GM19463 (cell line): ENCODE results near the gene TANGO2.

Experiments
- ATAC-seq: cut with Tn5 transposase; IDR thresholded peaks from one replicate; pipeline ENCODE4 v1.9.1; 2021; ENCODE audit warnings: mild to moderate bottlenecking, moderate library complexity; ENCODE audit not compliant: unreplicated experiment

Gene TANGO2

GRCh38 chr22:19994851-19995610 lies 25.9 kb upstream of the TANGO2 start:
- ATAC-seq = no peak

DNA sequence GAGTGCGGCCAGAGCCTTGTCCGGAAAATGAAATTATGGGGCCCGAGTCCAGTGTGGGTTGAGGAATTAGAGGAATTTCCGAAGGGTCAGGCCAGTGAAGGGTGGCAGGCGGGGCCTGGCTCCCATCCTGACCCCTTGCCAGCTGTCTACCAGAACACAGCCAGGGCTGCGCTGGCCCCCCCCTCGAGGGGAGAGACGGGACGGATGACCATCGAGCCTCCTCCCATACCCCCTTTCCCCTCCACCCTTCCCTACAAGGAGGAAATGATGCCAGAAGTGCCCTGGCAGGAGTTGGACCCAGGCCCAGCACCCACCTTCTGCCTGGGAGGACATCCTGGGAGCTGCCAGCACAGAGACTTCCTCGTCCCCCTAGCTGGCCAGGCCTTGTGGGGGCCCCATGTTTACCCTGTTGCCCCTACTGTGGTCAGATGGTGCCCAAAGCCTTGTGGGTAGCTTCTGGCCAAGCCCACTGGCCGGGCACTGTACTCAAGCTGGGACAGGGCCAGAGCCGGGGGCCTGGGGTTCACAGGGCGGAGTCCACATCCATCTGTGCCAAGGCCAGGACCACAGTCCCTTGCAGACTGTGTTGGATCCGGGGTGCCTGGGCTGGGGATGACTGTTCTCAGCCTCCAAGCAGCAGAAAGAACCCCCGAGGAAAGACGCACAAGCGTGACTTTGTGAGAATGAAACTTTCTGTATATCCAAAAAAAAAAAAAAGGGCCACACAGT lies 25.1 kb upstream of the TANGO2 start:
- ATAC-seq = no peak

DNA sequence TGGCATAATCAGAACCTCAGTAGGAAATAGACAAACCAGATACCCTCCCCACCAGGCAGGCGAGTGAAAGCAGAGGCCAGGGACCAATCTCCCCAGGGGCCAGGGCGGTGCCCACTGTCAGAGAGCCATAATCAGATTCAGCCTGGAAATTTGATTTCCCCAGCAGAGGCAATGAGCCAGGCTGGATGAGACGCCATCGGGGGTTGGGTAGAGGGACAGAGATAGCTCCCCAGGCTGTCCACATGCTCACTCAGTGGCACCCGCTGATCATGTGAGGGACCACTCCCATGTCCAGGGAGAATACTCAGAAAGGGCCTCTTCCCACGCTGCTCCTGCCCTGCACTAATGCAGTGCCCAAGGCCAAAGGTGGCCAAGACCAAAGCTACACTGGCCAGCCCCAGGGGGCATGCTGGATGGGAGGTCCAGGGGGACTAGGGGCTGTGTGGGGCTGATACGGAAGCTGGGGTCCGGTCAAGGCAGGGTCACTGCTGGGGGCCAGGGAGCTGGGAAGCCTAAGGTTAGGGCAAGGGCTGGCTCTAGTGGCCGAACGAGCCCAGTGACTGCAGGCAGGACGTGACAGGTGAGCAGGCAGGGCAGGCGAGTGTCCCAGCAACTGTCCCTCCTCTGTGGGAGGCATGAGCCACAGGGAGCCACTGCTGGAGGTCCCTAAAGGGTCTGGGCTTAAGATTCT lies 24.1 kb upstream of the TANGO2 start:
- ATAC-seq = no peak

GRCh38 chr22:19997561-19998231 lies 23.2 kb upstream of the TANGO2 start:
- ATAC-seq = no peak

DNA sequence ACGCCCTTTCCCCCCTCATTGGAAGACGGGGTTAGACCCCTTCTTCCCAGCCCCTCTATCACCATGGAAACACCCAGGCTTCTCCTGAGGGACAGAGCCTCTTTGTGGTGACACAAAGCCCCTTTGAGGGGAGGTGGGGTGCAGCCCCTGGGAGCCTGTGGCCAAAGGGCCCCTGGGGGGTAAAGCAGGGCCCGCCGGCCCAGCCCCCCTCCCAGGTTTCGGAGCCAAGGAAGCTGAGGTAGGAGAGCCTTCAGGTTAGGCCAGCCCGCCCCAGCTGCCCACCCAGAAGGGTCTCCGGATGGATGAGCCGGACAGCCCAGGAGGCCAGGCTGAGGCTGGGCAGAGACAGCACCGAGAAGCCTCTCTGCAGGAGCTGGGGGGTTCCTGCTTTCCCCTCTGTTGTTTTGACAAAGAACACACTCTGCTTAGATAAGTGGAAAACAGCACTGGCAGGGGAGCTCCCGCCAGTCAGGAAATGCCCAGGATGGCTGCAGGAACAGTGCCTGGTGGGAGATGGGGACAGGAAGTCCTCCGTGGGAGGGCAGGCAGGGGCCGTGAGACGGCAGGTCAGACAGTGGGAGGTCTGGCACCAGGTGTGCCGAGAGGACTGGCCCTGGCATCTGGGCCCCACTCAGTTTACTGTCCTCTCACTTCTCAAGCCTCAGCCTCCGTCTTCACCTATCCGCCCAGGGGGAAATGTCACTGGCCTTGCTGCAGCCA lies 22.5 kb upstream of the TANGO2 start:
- ATAC-seq = no peak

DNA sequence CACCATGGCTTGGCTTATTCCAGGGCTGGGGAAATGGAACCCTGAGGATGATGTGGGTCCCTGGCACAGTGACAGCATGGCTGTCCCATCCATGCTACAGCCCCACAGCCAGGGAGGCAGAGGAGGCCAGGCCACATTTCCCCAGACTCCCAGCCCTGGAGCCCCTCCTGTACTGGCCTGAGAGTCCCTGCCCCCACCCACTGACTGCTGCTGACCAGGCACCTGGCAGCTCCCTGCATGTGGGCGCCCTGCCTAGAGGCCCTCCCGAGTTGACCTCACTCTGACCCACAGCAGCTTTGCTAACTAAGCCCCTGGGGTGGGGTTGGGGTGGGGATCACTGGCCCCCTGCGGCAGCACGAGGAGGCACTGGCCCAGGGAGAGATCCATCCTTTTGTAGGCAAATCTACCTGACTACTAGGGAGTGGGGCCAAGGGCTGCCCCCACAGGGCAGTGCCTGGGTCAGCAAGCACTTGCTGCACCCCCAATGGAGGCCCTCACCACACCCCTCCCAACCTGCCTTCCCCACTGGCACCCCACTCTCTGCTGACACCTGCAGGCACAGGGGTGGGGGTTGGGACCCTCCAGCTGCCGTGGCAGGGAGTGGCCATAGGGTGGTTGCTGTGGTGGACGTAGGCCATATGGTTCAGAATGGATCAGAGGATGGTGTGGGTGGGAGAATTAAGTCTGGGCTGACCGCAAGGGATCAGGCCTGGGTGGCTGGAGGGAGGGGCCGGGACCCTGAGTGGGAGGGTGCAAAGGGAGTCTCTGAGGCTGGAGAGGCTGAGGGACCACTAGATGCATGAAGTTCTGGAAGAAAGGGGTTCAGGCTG lies 21.7 kb upstream of the TANGO2 start:
- ATAC-seq = no peak

DNA sequence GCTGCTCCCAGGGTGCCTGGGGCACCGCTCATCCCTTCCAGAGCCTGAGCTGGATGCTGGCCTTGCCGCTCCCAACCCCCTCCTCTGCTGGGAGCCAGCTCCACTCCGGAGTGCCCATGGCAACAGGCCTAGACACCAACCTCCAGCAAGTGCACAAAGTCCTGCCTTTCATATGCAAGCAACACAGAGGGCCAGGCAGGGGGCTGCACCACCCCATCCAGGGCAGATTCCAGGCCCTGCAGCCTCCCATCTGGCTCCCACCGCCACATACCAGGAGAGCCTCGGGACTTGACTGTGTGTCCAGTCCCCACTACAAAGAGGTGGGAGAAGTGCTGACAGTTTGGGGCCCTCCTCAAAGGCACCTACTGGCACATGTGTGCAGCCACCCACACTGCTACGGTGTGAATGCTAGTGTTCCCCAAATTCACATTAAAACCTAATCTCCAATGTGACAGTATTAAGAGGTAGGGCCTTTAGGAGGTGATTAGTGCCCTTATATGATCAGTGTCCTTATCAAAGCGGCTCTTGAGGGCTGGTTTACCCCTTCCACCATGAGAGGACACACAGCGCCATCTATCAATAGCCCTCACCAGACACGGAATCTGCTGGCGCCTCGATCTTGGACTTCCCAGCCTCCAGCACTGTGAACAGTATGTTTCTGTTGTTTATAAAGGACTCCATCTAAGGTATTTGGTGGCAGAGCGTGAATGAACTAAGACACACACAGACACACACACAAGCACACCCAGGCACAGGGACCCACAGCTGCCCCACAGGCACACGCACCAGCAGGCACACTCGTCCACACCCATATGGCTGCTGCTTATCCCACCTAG lies 20.4 kb upstream of the TANGO2 start:
- ATAC-seq = no peak

DNA sequence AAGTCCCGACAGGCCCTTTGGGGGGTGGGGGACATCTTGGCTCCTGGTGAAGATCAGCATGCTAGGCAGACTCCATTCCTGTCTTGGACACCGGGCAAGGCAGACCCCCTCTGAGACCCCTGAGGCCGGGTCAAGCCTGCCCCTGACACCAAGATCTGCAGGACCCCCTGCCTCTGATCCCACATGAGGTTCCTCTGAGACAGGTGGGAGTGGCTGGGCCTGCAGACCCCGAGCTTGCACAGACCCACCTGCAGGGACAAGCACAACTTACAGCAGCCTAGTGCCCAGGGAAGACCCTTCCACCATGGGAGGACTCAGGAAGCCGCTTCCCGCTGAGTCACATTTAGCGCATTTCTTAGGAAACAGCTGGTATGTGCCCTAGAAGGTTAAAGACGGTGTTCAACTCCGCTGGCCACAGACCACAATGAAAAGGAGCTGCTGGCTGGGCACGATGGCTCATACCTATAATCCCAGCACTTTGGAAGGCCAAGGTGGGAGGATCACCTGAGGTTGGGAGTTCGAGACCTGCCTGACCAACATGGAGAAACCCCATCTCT lies 19.8 kb upstream of the TANGO2 start:
- ATAC-seq = no peak

GRCh38 chr22:20002128-20002527 lies 18.8 kb upstream of the TANGO2 start:
- no peak for ATAC-seq

DNA sequence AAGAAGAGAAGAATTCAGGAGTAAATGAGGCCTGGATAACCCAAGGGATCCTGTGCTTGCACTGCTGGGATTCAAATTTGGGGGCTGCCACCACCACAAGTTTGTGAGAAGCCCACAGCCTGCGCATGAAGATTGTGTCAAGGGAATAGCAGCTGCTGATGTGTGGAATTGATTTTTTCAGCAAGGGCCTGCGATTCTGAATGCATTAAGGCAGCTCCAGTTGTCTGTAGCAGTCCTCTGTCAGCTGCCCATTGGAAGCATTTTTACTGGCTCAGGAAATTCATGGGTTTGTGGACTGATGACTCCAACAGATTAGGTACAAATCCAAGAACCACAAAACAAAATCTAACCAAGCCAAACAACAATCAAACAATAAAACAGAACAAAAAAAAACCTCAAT lies 18.3 kb upstream of the TANGO2 start:
- no peak for ATAC-seq

DNA sequence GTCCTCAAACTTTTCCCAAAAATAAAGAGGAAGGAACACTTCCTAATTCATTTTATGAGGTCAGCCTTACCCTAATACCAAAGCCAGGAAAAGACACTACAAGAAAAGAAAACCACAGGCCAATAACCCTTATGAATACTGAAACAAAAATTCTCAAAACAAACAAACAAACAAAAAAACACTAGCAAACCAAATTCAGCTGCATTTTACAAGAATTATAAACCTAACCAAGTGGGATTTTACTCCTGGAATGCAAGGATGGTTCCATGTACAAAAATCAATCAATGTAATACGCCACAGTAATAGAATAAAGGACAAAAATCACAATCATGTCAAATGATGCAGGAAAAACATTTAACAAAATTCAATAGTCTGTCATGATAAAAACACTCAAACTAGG lies 17.6 kb upstream of the TANGO2 start:
- no peak for ATAC-seq

GRCh38 chr22:20004464-20004863 lies 16.4 kb upstream of the TANGO2 start:
- no peak for ATAC-seq

DNA sequence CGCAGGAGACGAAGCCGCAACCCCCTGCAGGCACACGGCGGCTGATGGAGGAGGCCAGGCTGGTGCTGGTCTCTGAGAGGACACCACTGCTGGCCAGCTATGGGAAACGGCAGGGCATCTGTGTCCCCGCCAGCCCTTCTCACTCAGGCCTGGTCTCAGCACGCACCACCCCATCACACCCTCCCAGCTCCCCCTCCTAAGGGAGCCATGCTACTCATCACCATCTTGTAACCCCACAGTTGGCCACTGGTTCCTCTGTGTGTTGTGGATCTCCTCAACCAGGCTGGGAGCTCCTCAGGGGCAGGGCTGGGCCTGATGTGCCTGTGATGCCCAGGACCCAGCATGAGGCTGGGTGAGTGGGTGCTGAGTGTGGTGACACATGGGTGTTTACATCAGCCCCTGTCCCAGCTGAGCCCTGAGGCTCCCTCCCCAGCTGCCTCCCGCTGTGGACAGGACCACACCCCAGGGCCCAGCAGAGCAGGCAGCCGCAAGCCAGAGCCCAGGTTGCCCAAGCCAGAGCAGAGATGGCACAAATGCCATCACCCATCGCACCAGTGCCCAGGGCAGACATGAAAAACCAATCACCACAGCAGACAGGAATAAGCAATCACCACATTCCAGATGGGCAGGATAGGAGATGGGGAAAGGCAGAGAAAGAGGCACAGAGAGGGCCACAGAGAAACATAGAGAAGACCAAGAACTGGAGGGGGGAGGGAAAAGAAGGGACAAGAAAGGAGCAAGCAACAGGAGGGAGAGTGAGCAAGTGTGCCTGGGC lies 12.5 kb upstream of the TANGO2 start:
- no peak for ATAC-seq

DNA sequence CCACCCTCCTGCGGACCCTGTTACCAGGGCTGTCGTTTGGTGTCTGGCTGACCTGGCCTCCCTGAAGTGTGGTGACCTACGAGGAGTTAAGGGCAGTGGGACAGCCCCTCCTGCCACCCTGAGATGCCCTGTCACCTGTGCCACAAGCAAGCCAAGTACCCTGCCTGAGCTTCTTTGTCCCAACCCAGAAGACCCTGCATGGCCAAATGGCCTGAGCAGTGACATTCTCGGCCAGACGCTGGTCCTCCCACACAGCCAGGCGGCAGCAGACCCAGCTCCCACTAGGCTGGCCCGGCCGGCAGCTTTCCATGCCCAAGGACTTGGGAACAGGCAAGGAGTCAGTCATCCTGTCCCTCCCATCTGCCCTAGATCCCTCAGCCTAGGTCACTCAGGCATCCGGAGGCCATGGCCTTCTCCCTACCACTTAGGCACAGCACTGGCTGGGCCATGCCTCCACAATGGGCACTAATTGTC lies 11.9 kb upstream of the TANGO2 start:
- ATAC-seq = no peak

DNA sequence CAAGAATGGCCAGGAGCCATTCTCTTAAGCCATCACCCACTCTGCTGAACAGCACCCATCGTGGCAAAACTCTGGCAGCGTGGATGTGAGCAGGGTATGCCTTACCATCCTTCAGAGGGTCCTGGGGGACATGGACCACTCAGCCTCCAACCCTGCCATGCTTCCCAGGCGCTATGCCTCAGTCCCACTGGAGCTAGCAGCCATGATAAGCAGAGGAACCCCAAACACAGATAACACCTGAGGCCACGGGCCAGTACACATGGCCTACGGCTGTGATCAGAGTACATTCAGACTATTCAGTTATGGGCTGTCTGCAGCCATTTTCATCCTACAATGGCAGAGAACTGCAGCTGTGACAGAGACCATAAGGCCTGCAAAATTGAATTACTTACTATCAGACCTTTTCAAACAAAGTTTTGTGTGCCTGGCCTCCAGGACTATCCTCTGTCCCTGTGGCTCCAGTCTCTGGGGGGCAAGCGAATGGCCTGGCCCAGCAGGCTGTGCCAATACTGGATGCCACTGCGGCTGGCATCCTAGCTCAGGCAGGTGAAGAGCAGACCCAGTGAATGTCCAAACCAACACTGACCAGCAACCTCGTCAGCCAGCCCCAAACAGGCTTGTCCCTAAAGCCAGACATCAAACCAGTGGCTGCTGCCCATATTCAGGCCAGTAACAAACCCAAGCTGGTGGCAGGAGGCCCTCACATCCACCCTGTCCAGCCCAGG lies 11.2 kb upstream of the TANGO2 start:
- no peak for ATAC-seq

GRCh38 chr22:20010307-20011122 lies 10.4 kb upstream of the TANGO2 start:
- ATAC-seq = no peak
